B cell (primary cell): Measurements from ENCODE around the gene HOXD10. TPM values are rescaled to one million over a fixed set of nuclear protein-coding genes. Genes with fewer than 3 reads are reported as not detected.

Source experiments
- ATAC-seq: fragments of 200-7000 bp; cut with Tn5 transposase; one replicate; pipeline ENCODE4 v1.10.0; 2021; ENCODE audit warnings: low read depth, mild to moderate bottlenecking, moderate number of reproducible peaks, moderate library complexity
- CTCF ChIA-PET: fragments of 350-600 bp; sonication (Branson Sonifier 250); formaldehyde crosslinking; loops from one replicate; lab custom pipeline; 2021; ENCODE audit warnings: antibody characterized with exemption, inconsistent platforms; lab: Charles Lee
- POLR2A ChIA-PET: fragments of 350-600 bp; sonication (Branson Sonifier 250); formaldehyde crosslinking; loops from one replicate; lab custom pipeline; 2021; ENCODE audit warnings: antibody characterized with exemption; lab: Charles Lee
- DNase-seq: peaks from one replicate; pipeline ENCODE4 v3.0.0; 2013
- H2AFZ ChIP-seq: 2 replicates; pipeline ENCODE4 v1.6.1; 2012; ENCODE audit warnings: mild to moderate bottlenecking, low read depth, low read length; ENCODE audit not compliant: insufficient read depth, poor library complexity, severe bottlenecking
- H3K27ac ChIP-seq, 2 donors: 1 replicate in 1 of 2; 2 replicates in 1 of 2; pipeline ENCODE4 v1.5.1; 2012 to 2013; ENCODE audit warnings: low read length in 2 of 2, mild to moderate bottlenecking in 2 of 2, moderate library complexity in 1 of 2
- H3K27me3 ChIP-seq, 4 experiments: fragments of 200-600 bp in 1 of 4; sonication (generic) in 1 of 4; replicated peaks in 1 of 4; 1 replicate in 2 of 4; 2 replicates in 2 of 4; pipeline versions ENCODE4 v1.6.1 to v1.7.0; 2013 to 2016; ENCODE audit warnings: low read length in 3 of 4, mild to moderate bottlenecking in 2 of 4, mixed read lengths in 1 of 4, moderate library complexity in 1 of 4; ENCODE audit not compliant: insufficient read depth in 4 of 4, control insufficient read depth in 3 of 4; ENCODE audit errors: control extremely low read depth in 1 of 4
- H3K36me3 ChIP-seq, 2 experiments: replicated peaks in 1 of 2; 1 replicate in 1 of 2; 2 replicates in 1 of 2; pipeline versions ENCODE4 v1.6.1 to v1.7.1; 2013; ENCODE audit warnings: low read length in 1 of 2; ENCODE audit not compliant: insufficient read depth in 2 of 2, control insufficient read depth in 1 of 2; ENCODE audit errors: control extremely low read depth in 1 of 2, extremely low read depth in 1 of 2
- H3K4me1 ChIP-seq, 2 donors: fragments of 200-600 bp in 1 of 2; sonication (generic) in 1 of 2; 1 replicate in 1 of 2; 2 replicates in 1 of 2; pipeline versions ENCODE4 v1.5.1 to v1.6.1; 2013 to 2017; ENCODE audit warnings: low read length in 2 of 2; ENCODE audit not compliant: control insufficient read depth in 2 of 2, insufficient read depth in 2 of 2
- H3K4me2 ChIP-seq: replicated peaks from 2 replicates; pipeline ENCODE3; 2012; ENCODE audit warnings: mild to moderate bottlenecking, low read depth, low read length; ENCODE audit not compliant: poor library complexity, severe bottlenecking
- H3K4me3 ChIP-seq, 5 experiments: fragments of 200-600 bp in 1 of 5; sonication (generic) in 1 of 5; 1 replicate in 3 of 5; 2 replicates in 2 of 5; pipeline versions ENCODE4 v1.5.1 to v1.7.0; 2011 to 2016; ENCODE audit warnings: low read length in 4 of 5, mild to moderate bottlenecking in 4 of 5, low read depth in 2 of 5, control low read depth in 1 of 5, moderate library complexity in 1 of 5; ENCODE audit not compliant: insufficient read depth in 1 of 5; ENCODE audit errors: control extremely low read depth in 1 of 5, extremely low read depth in 1 of 5
- H3K79me2 ChIP-seq: fragments of 200-600 bp; sonication (generic); one replicate; pipeline ENCODE4 v1.6.0; 2016; ENCODE audit warnings: low read length; ENCODE audit not compliant: control insufficient read depth, insufficient read depth
- H3K9ac ChIP-seq: fragments of 200-600 bp; sonication (generic); 2 replicates; pipeline ENCODE4 v1.6.1; 2017; ENCODE audit warnings: mild to moderate bottlenecking, low read length, moderate library complexity
- H3K9me3 ChIP-seq, 3 donors: one replicate each; pipeline versions ENCODE4 v1.6.1 to v1.7.1; 2013; ENCODE audit warnings: low read length in 2 of 3; ENCODE audit not compliant: control insufficient read depth in 2 of 3, insufficient read depth in 1 of 3; ENCODE audit errors: control extremely low read depth in 1 of 3
- H4K20me1 ChIP-seq: 2 replicates; pipeline ENCODE4 v1.6.0; 2012; ENCODE audit warnings: mild to moderate bottlenecking, low read length; ENCODE audit not compliant: insufficient read depth, control insufficient read depth, poor library complexity, severe bottlenecking
- H3K27ac Mint-ChIP-seq: one replicate; pipeline ENCODE4 v1.8.0; 2021; ENCODE audit warnings: mixed read lengths
- H3K27me3 Mint-ChIP-seq: one replicate; pipeline ENCODE4 v1.8.0; 2021; ENCODE audit warnings: mixed read lengths
- H3K4me1 Mint-ChIP-seq: one replicate; pipeline ENCODE4 v1.8.0; 2021; ENCODE audit warnings: mixed read lengths
- H3K4me3 Mint-ChIP-seq: one replicate; pipeline ENCODE4 v1.8.0; 2021; ENCODE audit warnings: mixed read lengths
- H3K9me3 Mint-ChIP-seq: one replicate; pipeline ENCODE4 v1.8.0; 2022; ENCODE audit warnings: mixed read lengths; ENCODE audit not compliant: insufficient read depth
- EZH2 ChIP-seq: IDR thresholded peaks from 2 replicates; pipeline ENCODE4 v1.6.1; 2012; ENCODE audit warnings: borderline replicate concordance, low read depth, mild to moderate bottlenecking, moderate library complexity, low read length; ENCODE audit not compliant: insufficient read depth, poor library complexity, severe bottlenecking
- WGBS: methylation state at CpG from one replicate; pipeline ENCODE4 v1.1.5; 2013; ENCODE audit warnings: missing lambda C conversion rate; ENCODE audit not compliant: insufficient coverage; 5-methylcytosine and 5-hydroxymethylcytosine counted together
- intact Hi-C: fragments of 100-400 bp; cut with micrococcal nuclease; formaldehyde crosslinking; loops from one replicate; pipeline ENCODE4 v1.10.0; 2022
- polyA plus RNA-seq: library from polyadenylated mRNA; depleted of rRNA; stranded (reverse); fragments of >200 nt; gene quantifications from 2 replicates; pipeline ENCODE4 v1.2.3, GENCODE V29; 2012
- total RNA-seq, 2 donors: library from RNA; stranded (reverse); fragments of 120-200 nt in 1 of 2; gene quantifications; 1 replicate in 1 of 2; 2 replicates in 1 of 2; pipeline versions ENCODE4 v1.2.3 to v1.2.4, GENCODE V29; 2013 to 2022
- TF ChIP-seq, protein P1 (sequence below): fragments of 200-600 bp; IDR thresholded peaks from one replicate; pipeline ENCODE4 v1.8.0; 2022; ENCODE audit warnings: antibody characterized with exemption, mild to moderate bottlenecking

Gene HOXD10
- total and polyA plus RNA-seq, 2 donors (not counting 1 experiment from before 2014, with no cell fraction given), result not detected

GRCh38 chr2:176132205-176133171, 15.9 kb downstream of the HOXD10 start:
- ChIA-PET POLR2A (no interaction called here), CTCF (interaction anchor here (0.7 to 3.3 kb wide), 9 partner anchors 8 to 519 kb away, joined by 3 to 15 read pairs (median 6); partner anchors contain the start of gene HOXD12)
- TF ChIP-seq EZH2, result peak; percentile 67
- TF ChIP-seq, protein P1, sequence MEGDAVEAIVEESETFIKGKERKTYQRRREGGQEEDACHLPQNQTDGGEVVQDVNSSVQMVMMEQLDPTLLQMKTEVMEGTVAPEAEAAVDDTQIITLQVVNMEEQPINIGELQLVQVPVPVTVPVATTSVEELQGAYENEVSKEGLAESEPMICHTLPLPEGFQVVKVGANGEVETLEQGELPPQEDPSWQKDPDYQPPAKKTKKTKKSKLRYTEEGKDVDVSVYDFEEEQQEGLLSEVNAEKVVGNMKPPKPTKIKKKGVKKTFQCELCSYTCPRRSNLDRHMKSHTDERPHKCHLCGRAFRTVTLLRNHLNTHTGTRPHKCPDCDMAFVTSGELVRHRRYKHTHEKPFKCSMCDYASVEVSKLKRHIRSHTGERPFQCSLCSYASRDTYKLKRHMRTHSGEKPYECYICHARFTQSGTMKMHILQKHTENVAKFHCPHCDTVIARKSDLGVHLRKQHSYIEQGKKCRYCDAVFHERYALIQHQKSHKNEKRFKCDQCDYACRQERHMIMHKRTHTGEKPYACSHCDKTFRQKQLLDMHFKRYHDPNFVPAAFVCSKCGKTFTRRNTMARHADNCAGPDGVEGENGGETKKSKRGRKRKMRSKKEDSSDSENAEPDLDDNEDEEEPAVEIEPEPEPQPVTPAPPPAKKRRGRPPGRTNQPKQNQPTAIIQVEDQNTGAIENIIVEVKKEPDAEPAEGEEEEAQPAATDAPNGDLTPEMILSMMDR, result no peak
- Histone ChIP-seq H2AFZ (peak overlapping the region; percentile 9), H3K4me1 (peaks cover 33 to 52% of the 10 kb centered on the region in 2 donors), H3K27ac (no peak overlapping the region), H4K20me1 (no peaks in the 10 kb centered on the region), H3K9me3 (peaks cover 0 to 25% (median 0%) of the 10 kb centered on the region in 3 donors), H3K27me3 (peaks cover 0 to 86% (median 76%) of the 10 kb centered on the region in 4 experiments), H3K79me2 (no peaks in the 10 kb centered on the region), H3K36me3 (no peaks in the 10 kb centered on the region), H3K4me2 (peak overlapping the region; percentile 57), H3K4me3 (peak overlapping the region in 4 of 5 experiments; percentile 2 to 54 (median 18)), H3K9ac (peak overlapping the region; percentile 35)
- peaks cover 74% of the 10 kb centered on the region for H3K27me3 Mint-ChIP-seq
- ATAC-seq (no peak), DNase-seq (peak; percentile 51)
- no peaks in the 10 kb centered on the region for H3K9me3 Mint-ChIP-seq
- H3K4me3 Mint-ChIP-seq, result peak overlapping the region; percentile 84
- H3K27ac Mint-ChIP-seq, result no peak overlapping the region
- intact Hi-C loops, result loop anchor here (5.0 kb wide), 1 partner anchor 55 kb away; no protein-coding TSS in a partner anchor
- H3K4me1 Mint-ChIP-seq, result peaks cover 36% of the 10 kb centered on the region
- WGBS, result 9% methylated on average over 18 of the region's 33 CpGs
